NCI-H1417 (cell line): Measurements from ENCODE around the gene PDE9A.

Experiments
- DNase-seq, 3 experiments: peaks; one replicate each; lab custom pipeline; 2025; lab: John Stamatoyannopoulos, UW

Gene PDE9A

DNA sequence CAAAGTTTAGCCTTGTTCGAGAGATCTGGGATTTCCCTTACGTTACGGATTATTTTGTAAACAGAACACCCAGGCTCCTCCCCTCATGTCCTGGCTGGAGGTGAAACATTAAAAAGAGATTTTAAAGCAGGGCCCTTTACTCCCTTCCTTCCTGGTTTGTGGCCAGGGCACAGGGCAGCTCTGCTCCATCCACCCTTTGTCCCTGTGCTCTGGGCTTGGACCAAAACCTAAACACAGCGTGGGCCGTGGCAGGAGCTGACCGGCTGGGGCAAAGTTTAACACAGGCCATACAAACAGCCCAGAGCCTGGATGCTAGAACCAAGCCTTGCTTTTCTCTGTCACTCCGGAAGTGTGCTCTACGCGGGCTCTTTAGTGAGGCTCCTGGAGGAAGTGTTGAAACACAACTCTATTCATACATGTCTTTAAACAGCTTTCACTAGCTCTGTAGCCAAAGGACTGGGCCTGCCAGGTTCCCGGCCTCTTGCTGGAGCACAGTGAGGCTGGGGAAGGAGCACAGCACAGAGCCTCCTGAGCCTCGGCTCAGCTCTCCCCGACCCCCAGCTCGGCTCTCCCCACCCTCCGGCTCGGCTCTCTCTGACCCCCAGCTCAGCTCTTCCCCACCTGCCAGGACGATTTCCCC lies 84.7 kb downstream of the PDE9A start:
- no peak for DNase-seq

GRCh38 chr21:42739061-42739931 lies 85.9 kb downstream of the PDE9A start:
- DNase-seq: no peak

DNA sequence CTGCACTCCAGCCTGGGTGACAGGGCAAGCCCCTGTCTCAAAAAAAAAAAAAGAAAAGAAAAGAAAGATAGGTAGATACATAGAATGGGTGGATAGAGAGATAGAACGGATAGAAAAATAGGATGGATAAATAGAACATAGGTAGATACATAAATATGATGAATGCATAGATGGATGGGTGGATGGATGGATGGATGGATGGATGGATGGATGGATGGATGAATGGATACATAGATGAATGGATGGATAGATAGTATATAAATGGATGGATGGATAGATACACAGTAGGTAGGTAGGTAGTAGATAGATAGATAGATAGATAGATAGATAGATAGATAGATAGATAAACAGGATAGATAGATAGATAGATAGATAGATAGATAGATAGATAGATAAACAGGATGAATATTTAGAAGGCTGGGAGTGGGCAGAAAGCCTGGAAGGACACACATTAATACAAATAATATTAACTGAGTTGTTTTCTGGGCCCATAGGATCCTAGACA lies 87.0 kb downstream of the PDE9A start:
- no peak for DNase-seq

DNA sequence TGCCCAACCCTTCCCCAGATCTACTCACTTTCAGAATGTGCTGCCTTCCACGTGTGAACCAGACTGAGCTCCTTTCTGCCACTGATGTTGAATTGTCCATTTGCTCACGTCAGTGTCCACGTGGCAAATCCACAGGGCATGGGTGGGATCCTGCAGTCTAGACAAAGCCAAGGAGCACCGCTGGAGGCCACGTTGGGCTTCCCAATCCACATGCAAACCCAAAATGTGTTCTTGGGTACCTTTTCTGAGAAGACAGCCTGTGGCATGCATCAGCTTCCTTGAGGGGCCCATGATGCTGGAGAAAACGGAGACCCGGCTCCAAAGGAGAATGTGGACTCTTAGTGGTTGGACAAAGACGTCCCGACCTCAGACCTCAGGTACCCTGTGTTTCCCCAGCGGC lies 87.6 kb downstream of the PDE9A start:
- no peak for DNase-seq

DNA sequence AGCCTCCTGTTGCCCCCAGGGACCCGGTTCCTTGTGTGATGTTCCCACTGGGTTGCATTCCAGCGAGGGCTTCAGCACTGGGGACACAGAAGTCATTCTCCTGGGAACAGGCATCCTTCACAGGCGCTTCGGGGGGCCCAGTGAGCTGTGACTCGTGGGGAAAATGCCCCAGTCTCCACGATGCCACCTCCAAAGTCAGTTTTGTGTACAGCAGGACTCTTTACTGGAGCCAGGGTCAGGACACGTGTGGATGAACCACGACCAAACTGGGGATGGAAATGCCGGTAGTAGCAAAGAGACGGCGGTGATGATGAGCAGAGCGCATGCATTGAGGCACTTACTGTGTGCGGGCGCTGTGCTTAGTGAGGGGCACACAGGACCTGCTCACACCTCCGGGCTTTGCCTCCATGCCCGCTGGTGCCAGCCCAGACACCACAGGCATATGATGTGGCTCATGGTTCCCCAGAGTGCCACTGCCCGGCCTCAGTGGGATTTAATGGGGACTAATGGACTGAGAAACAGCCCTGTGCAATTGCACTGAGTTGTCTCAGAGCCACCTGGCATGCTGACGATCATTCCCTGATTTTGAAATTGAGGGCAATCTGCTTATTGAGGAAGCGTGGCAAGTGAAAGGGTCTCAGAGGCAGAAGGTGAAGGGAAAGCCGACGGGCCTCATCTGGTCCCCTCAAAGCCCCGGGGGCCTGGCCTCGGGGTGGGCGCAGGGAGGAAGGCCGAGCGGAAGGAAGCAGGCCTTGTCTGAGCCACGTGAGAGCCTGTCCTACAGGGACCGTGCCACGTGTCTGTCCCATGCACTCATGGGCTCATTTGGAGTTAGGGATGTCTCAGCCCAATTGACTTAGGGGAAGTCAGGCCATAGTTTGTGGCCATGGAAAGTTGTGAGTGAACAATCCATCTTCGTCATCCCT lies 91.4 kb downstream of the PDE9A start:
- DNase-seq: no peak

- no peak for DNase-seq
Measured at GRCh38 chr21:42745511-42746239, 92.3 kb downstream of the PDE9A start.

DNA sequence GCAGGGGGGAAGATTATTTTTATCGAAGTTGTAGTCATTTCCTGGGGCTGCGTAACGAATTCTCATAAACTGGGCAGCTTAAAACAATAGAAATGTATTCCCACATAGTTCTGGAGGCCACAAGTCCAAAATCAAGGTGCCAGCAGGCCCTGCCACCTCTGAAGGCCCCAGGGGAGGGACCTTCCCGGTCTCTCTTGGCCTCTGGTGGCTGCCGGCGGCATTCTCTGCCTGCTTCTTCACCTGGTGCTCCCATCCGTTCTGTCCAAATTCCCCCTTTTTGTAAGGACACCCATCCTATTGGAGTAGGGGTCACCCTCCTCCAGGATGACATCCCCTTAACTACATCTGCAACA lies 92.8 kb downstream of the PDE9A start:
- DNase-seq: no peak

DNA sequence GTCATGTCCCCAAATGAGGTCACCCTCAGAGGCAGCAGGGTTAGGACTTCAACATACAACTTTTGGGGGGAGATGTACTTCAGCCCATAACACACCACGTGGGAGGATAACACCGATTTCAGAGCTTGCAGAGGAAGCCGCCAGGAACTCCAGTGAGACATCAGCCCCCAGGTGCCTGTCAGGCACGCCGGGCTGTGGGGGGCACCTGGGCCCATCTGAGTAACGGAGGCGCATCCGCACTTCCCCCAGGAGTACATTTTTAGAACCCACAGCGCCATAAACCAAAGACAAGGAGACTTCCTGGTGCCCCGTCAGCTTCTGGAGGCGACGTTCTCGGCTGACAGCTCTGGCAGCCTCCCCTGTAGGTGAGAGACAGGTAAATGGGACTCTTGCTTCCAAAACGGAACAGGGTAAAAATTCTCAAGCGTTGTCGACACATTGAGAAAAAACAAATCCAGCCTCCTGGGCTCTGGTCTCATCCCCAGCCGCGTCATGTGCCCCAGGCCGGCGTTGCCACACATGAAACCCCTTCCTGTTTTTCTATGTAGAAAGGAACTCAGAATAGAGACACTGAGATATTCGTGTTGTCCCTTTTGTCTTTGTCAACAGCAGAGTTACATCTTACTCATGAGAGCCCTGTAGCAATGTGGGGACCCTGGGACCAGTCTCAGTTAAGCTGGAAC lies 93.3 kb downstream of the PDE9A start:
- no peak for DNase-seq

- DNase-seq: no peak
Measured at GRCh38 chr21:42747276-42747701, 93.9 kb downstream of the PDE9A start.

GRCh38 chr21:42747746-42748351 lies 94.4 kb downstream of the PDE9A start:
- no peak for DNase-seq

GRCh38 chr21:42748620-42749176 lies 95.3 kb downstream of the PDE9A start:
- no peak for DNase-seq

DNA sequence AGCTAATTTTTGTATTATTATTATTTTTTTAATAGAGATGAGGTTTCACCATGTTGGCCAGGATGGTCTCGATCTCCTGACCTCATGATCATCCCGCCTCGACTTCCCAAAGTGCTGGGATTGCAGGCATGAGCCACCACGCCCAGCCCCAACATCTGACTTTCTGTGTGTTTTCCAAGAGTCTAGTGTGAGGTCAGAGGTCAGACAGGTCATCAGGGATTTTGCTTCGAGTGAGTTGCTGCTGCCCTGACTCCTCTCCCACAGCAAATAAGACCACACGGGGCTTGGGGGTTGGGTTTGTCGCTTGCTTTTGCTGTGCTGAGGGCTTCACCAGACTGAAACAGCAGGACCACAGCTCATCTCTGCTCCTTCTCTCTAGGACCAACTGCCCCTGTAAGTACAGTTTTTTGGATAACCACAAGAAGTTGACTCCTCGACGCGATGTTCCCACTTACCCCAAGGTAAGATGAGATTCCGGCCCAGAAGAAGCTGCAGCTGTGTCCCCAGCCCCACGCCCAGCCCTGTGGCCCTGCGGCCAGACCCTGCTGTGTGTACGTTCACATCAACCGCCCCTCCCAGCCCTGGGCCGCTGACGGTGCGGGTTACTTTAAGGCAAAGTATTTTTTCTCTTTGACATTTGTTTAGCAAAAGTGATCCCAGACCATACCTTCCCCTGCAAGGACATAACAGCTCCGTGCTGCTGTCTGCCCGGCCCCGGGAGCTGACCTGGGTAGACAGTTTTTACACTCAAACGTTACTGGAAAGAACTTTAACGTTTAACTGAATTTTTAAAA lies 97.5 kb downstream of the PDE9A start:
- no peak for DNase-seq

DNA sequence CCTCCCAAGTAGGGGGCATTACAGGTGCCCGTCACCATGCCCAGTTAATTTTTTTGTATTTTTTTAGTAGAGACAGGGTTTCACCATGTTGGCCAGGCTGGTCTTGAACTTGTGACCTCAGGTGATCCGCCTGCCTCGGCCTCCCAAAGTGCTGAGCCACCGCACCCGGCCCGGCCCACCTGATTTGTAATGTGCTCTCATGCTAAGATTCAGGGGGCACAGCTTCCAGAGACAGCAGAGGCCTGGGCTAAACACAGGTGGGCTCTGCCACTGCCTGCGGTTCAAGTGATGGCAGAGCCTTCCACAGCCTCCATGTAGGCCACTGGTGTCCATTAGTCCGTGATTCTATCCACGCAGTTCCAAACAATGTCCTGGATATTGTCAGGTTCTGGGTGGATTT lies 98.4 kb downstream of the PDE9A start:
- no peak for DNase-seq

DNA sequence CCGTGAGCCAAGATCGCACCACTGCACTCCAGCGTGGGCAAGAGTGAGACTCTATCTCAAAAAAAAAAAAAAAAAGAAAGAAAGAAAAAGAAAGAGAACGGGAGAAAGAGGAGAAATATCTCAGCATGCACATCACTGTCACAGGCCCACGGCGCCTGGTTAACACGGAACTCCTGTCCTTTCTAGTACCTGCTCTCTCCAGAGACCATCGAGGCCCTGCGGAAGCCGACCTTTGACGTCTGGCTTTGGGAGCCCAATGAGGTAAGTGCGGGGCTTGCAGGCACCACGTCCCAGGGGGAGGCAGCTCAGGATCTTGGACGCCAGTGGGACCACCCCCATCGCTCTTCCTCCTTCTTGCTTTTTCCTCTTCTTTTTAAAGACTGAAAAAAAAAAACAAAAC lies 100.4 kb downstream of the PDE9A start:
- DNase-seq: no peak

DNA sequence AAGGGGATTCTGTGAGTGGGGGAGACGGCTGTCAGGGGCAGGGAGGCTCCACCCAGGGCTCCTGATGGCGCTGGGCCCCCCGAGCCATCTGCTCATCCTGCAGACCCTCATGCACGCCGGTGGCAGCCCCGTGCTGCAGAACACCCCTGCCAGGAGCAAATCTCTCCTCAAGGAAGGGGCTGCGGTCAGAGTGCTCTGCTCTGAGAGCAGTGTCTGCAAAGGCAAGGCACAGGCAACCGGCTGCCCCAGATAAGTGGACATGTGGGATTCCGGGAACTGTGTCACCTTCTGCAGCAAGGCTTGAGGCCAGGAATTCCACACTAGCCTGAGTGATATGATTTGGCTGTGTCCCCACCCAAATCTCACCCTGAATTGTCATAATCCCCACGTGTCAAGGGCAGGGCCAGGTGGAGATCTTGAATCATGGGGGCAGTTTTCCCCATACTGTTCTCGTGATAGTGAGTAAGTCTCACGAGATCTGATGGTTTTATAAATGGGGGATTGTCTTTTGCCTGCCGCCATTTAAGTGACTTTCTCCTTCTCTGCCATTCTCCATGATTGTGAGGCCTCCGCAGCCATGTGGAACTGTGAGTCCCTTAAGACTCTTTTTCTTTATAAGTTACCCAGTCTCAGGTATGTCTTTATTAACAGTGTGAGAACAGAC lies 101.0 kb downstream of the PDE9A start:
- no peak for DNase-seq

GRCh38 chr21:42755031-42755665 lies 101.7 kb downstream of the PDE9A start:
- no peak for DNase-seq

DNA sequence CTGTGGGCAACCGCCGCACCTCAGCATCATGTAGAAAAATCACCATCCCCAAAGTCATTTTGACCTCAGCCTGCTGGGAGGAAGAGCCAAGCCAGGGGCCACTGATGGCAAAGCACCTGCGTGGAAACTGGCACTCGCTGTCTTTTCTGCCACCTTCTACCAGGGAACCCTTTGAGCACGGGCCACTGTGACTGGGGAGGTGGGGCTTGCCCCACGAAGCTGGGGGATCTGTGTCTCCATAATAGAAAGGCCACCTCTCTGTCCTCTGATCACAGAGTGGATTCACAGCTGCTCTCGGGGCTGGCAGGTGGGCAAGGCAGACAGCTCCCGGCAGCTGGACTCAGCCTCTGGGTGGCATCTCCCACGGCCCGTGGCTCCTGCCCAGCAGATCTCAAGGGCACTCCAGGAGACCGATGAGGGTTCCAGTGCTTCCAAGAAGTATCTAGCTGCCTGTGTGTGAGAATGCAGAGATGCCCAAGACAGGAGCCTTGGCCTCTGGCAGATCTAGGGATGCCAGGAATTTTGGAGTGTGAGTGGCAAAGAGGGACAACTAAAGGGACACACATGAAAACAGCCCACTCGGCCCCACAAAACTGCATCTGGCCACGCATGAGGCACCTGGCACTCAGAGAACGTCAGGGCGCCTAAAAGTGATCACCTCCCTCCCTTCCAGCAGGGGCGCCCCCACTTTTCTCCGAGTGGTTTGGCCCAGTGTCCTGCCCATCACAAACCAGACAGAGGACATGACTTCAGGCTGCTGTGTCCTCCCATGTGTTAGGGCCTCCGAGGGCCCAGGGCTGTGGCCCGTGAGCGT lies 102.6 kb downstream of the PDE9A start:
- DNase-seq: no peak
